IMR-90 (cell line): ENCODE results near the gene PAX8. TPM values are rescaled to one million over a fixed set of nuclear protein-coding genes. Genes with fewer than 3 reads are reported as not detected.

Source experiments
- ATAC-seq: fragments of 200-7000 bp; cut with Tn5 transposase; 2 replicates; pipeline ENCODE4 v1.9.1; 2020; ENCODE audit warnings: low read depth, mild to moderate bottlenecking, moderate library complexity
- BruUV-seq: library from RNA; stranded (reverse); fragments of 400-500 nt; replicated peaks from 2 replicates; lab custom pipeline; 2021; lab: Mats Ljungman, UMichigan
- CTCF ChIA-PET: fragments of 300-600 bp; formaldehyde crosslinking; extraction: SDS; loops from one replicate; lab custom pipeline; 2021; ENCODE audit warnings: antibody characterized with exemption; lab: Yijun Ruan, JAX
- POLR2A ChIA-PET: fragments of 300-600 bp; sonication (Branson Sonifier 250); formaldehyde crosslinking; loops from one replicate; lab custom pipeline; 2022; ENCODE audit warnings: antibody characterized with exemption; ENCODE audit not compliant: unreplicated experiment; lab: Charles Lee
- DNase-seq: peaks from one replicate; pipeline ENCODE4 v3.0.0; 2013
- H2AFZ ChIP-seq: replicated peaks from 2 replicates; pipeline ENCODE3; 2013; ENCODE audit warnings: low read length, mild to moderate bottlenecking; ENCODE audit not compliant: poor library complexity
- H2AK5ac ChIP-seq: 2 replicates; pipeline ENCODE4 v1.6.1; 2013; ENCODE audit warnings: low read depth, low read length, inconsistent platforms
- H2AK9ac ChIP-seq: replicated peaks from 2 replicates; pipeline ENCODE3; 2013; ENCODE audit warnings: mild to moderate bottlenecking, low read depth, low read length, moderate library complexity; ENCODE audit not compliant: poor library complexity
- H2BK120ac ChIP-seq: 2 replicates; pipeline ENCODE4 v1.6.1; 2013; ENCODE audit warnings: low read depth, low read length, inconsistent platforms
- H2BK15ac ChIP-seq: 3 replicates; pipeline ENCODE4 v1.6.1; 2013; ENCODE audit warnings: low read depth, low read length, inconsistent platforms
- H2BK20ac ChIP-seq: 2 replicates; pipeline ENCODE4 v1.6.1; 2013; ENCODE audit warnings: low read depth, mild to moderate bottlenecking, inconsistent platforms, low read length, moderate library complexity
- H2BK5ac ChIP-seq: 2 replicates; pipeline ENCODE4 v1.6.1; 2013; ENCODE audit warnings: mild to moderate bottlenecking, low read depth, low read length, inconsistent platforms; ENCODE audit not compliant: poor library complexity, severe bottlenecking
- H3K14ac ChIP-seq: replicated peaks from 2 replicates; pipeline ENCODE4 v1.6.1; 2013; ENCODE audit warnings: low read depth, low read length, inconsistent platforms
- H3K18ac ChIP-seq: 2 replicates; pipeline ENCODE4 v1.6.1; 2013; ENCODE audit warnings: low read depth, low read length, control low read depth
- H3K23ac ChIP-seq: 2 replicates; pipeline ENCODE4 v1.6.1; 2013; ENCODE audit warnings: low read depth, low read length, inconsistent platforms
- H3K27ac ChIP-seq: 2 replicates; pipeline ENCODE4 v1.5.1; 2013; ENCODE audit warnings: mild to moderate bottlenecking, control low read depth, low read length; ENCODE audit not compliant: insufficient read depth
- H3K27me3 ChIP-seq: 2 replicates; pipeline ENCODE4 v1.6.1; 2013; ENCODE audit warnings: low read length; ENCODE audit not compliant: control insufficient read depth, insufficient read depth
- H3K36me3 ChIP-seq: 2 replicates; pipeline ENCODE4 v1.6.1; 2013; ENCODE audit warnings: low read length, mixed read lengths; ENCODE audit not compliant: control insufficient read depth, insufficient read depth
- H3K4ac ChIP-seq: 2 replicates; pipeline ENCODE4 v1.6.1; 2013; ENCODE audit warnings: low read depth, low read length, inconsistent platforms
- H3K4me1 ChIP-seq: 2 replicates; pipeline ENCODE4 v1.6.1; 2013; ENCODE audit warnings: low read length, mixed read lengths; ENCODE audit not compliant: control insufficient read depth, insufficient read depth
- H3K4me2 ChIP-seq: 2 replicates; pipeline ENCODE4 v1.6.1; 2013; ENCODE audit warnings: low read depth, mild to moderate bottlenecking, control low read depth, low read length, moderate library complexity
- H3K4me3 ChIP-seq: 2 replicates; pipeline ENCODE4 v1.5.1; 2013; ENCODE audit warnings: low read depth, mild to moderate bottlenecking, control low read depth, low read length, moderate library complexity; ENCODE audit not compliant: insufficient read depth
- H3K56ac ChIP-seq: 2 replicates; pipeline ENCODE4 v1.6.1; 2013; ENCODE audit warnings: low read length, inconsistent platforms; ENCODE audit not compliant: insufficient read depth; ENCODE audit errors: extremely low read depth
- H3K79me1 ChIP-seq, 2 experiments: 2 replicates each; pipeline ENCODE4 v1.6.1; 2013; ENCODE audit warnings: low read length in 2 of 2, inconsistent platforms in 1 of 2, low read depth in 1 of 2
- H3K9ac ChIP-seq: 2 replicates; pipeline ENCODE4 v1.6.1; 2013; ENCODE audit warnings: low read depth, low read length, control low read depth
- H3K9me1 ChIP-seq: 2 replicates; pipeline ENCODE4 v1.6.1; 2013; ENCODE audit warnings: low read length, inconsistent platforms; ENCODE audit not compliant: insufficient read depth
- H3K9me3 ChIP-seq: 2 replicates; pipeline ENCODE4 v1.6.1; 2013; ENCODE audit warnings: low read length; ENCODE audit not compliant: control insufficient read depth, insufficient read depth
- H4K20me1 ChIP-seq: 2 replicates; pipeline ENCODE4 v1.6.1; 2013; ENCODE audit warnings: low read length, inconsistent platforms; ENCODE audit not compliant: insufficient read depth
- H4K5ac ChIP-seq: 2 replicates; pipeline ENCODE4 v1.6.1; 2013; ENCODE audit warnings: mild to moderate bottlenecking, low read depth, low read length, control low read depth
- H4K8ac ChIP-seq, 2 experiments: 2 replicates each; pipeline ENCODE4 v1.6.1; 2013; ENCODE audit warnings: low read depth in 2 of 2, low read length in 2 of 2, control low read depth in 1 of 2, inconsistent platforms in 1 of 2
- H4K91ac ChIP-seq: 2 replicates; pipeline ENCODE4 v1.6.1; 2013; ENCODE audit warnings: low read depth, low read length, inconsistent platforms; ENCODE audit not compliant: insufficient read depth
- BHLHE40 ChIP-seq: fragments of 150-350 bp; IDR thresholded peaks from 2 replicates; pipeline ENCODE4 v1.6.1; 2016; ENCODE audit warnings: mild to moderate bottlenecking, low read depth, low read length
- CHD1 ChIP-seq: IDR thresholded peaks from 2 replicates; pipeline ENCODE4 v1.6.1; 2012; ENCODE audit warnings: low read depth, low read length, improper control_type of control experiment
- CTCF ChIP-seq: conservative IDR thresholded peaks from 2 replicates; pipeline ENCODE4 v1.5.1; 2012; ENCODE audit warnings: mild to moderate bottlenecking, low read depth, low read length, improper control_type of control experiment
- ELK1 ChIP-seq: fragments of 150-350 bp; IDR thresholded peaks from 2 replicates; pipeline ENCODE4 v1.6.1; 2016; ENCODE audit warnings: low read depth, mild to moderate bottlenecking, low read length, moderate library complexity, borderline replicate concordance
- FOS ChIP-seq: fragments of 150-350 bp; IDR thresholded peaks from 2 replicates; pipeline ENCODE4 v1.6.1; 2016; ENCODE audit warnings: low read depth, low read length
- MAFK ChIP-seq: IDR thresholded peaks from 2 replicates; pipeline ENCODE4 v1.6.1; 2012; ENCODE audit warnings: low read depth, low read length, improper control_type of control experiment
- MAZ ChIP-seq: IDR thresholded peaks from 2 replicates; pipeline ENCODE4 v1.6.1; 2012; ENCODE audit warnings: low read depth, mild to moderate bottlenecking, low read length, improper control_type of control experiment, moderate library complexity, borderline replicate concordance
- MXI1 ChIP-seq: IDR thresholded peaks from 2 replicates; pipeline ENCODE4 v1.6.1; 2012; ENCODE audit warnings: low read depth, mild to moderate bottlenecking, low read length, moderate library complexity, borderline replicate concordance
- NFE2L2 ChIP-seq: fragments of 150-350 bp; IDR thresholded peaks from 2 replicates; pipeline ENCODE4 v1.6.1; 2016; ENCODE audit warnings: low read depth, mild to moderate bottlenecking, low read length
- POLR2A ChIP-seq: IDR thresholded peaks from 2 replicates; pipeline ENCODE4 v1.6.1; 2012; ENCODE audit warnings: mild to moderate bottlenecking, low read depth, low read length
- RAD21 ChIP-seq: IDR thresholded peaks from 2 replicates; pipeline ENCODE4 v1.6.1; 2012; ENCODE audit warnings: low read length, improper control_type of control experiment
- RCOR1 ChIP-seq: IDR thresholded peaks from 2 replicates; pipeline ENCODE4 v1.6.1; 2012; ENCODE audit warnings: mild to moderate bottlenecking, low read length, improper control_type of control experiment; ENCODE audit not compliant: insufficient replicate concordance
- SMC3 ChIP-seq: fragments of 150-350 bp; IDR thresholded peaks from 2 replicates; pipeline ENCODE4 v1.6.1; 2016; ENCODE audit warnings: low read depth, mild to moderate bottlenecking, antibody characterized with exemption, low read length, moderate library complexity
- USF2 ChIP-seq: fragments of 150-350 bp; IDR thresholded peaks from 2 replicates; pipeline ENCODE4 v1.6.1; 2017; ENCODE audit warnings: mild to moderate bottlenecking, antibody characterized with exemption, low read length, low read depth
- WGBS, 2 experiments: methylation state at CpG; one replicate each; pipeline versions ENCODE4 v1.1.5 to v1.1.7; 2013; ENCODE audit warnings: missing lambda C conversion rate in 2 of 2; ENCODE audit not compliant: insufficient read length in 1 of 2; ENCODE audit errors: extremely low coverage in 2 of 2; 5-methylcytosine and 5-hydroxymethylcytosine counted together
- dilution Hi-C: fragments of 300-500 bp; cut with HindIII; formaldehyde crosslinking; loops from one replicate; pipeline ENCODE4 v1.14.3; 2018; ENCODE audit warnings: low sequenced_read_pairs; ENCODE audit not compliant: unreplicated experiment
- in situ Hi-C: fragments of 300-500 bp; cut with MboI; formaldehyde crosslinking; loops from 3 replicates; pipeline ENCODE4 v1.14.3; 2019; ENCODE audit warnings: low sequenced_read_pairs, inconsistent platforms, mixed read lengths
- intact Hi-C: fragments of 100-400 bp; cut with micrococcal nuclease; formaldehyde crosslinking; loops from 2 replicates; pipeline ENCODE4 v1.10.0; 2022
- polyA plus RNA-seq, 3 experiments: library from polyadenylated mRNA; depleted of rRNA; stranded (reverse); fragments of >200 nt; gene quantifications; 2 replicates each; pipeline ENCODE4 v1.2.3, GENCODE V29; 2012; ENCODE audit warnings: low replicate concordance in 1 of 3
- total RNA-seq: library from RNA; depleted of rRNA; stranded (reverse); fragments of >200 nt; gene quantifications from 2 replicates; pipeline ENCODE4 v1.2.3, GENCODE V29; 2012

PAX8 gene
- total and polyA plus RNA-seq, 2 of the 4 experiments (the other 2 are of a cell fraction): 0.18 to 1.5 TPM

- dilution Hi-C loops: no loop called here
- BruUV-seq: no TSS peak
- Histone ChIP-seq H3K9me3 (no peaks in the 10 kb centered on the region), H3K18ac (no peak overlapping the region), H3K14ac (no peak overlapping the region), H2BK15ac (no peak overlapping the region), H3K36me3 (no peaks in the 10 kb centered on the region), H3K9me1 (no peaks in the 10 kb centered on the region), H3K27me3 (peaks cover 12% of the 10 kb centered on the region; the same call in 1 of the 2 replicates), H4K8ac (no peak overlapping the region), H3K56ac (no peak overlapping the region), H4K5ac (no peak overlapping the region), H3K23ac (no peak overlapping the region), H3K4ac (no peak overlapping the region), H2BK5ac (no peak overlapping the region), H2AFZ (no peak overlapping the region), H3K79me1 (no peaks in the 10 kb centered on the region), H2AK5ac (no peak overlapping the region), H2BK120ac (no peak overlapping the region), H3K4me2 (no peak overlapping the region), H3K4me1 (no peaks in the 10 kb centered on the region), H2AK9ac (no peak overlapping the region), H4K20me1 (no peaks in the 10 kb centered on the region), H3K4me3 (no peak overlapping the region), H2BK20ac (no peak overlapping the region), H3K9ac (no peak overlapping the region), H3K27ac (no peak overlapping the region), H4K91ac (no peak overlapping the region)
- ChIA-PET POLR2A (no interaction called here), CTCF (no interaction called here)
- no peak for ATAC-seq
- in situ Hi-C loops: no loop called here
- TF ChIP-seq POLR2A: no peak
- TF ChIP-seq MAZ: no peak
- TF ChIP-seq ELK1: no peak
- TF ChIP-seq RCOR1: no peak
- no peak for TF ChIP-seq CHD1
- no peak for TF ChIP-seq NFE2L2
- TF ChIP-seq SMC3: no peak
- TF ChIP-seq CTCF: no peak
- TF ChIP-seq RAD21: no peak
- no peak for TF ChIP-seq BHLHE40
- no peak for TF ChIP-seq MXI1
- no peak for TF ChIP-seq MAFK
- TF ChIP-seq FOS: no peak
- no peak for TF ChIP-seq USF2
- no peak for DNase-seq
- WGBS, 2 experiments: no CpG with 5 or more reads among the region's 6 CpGs
- intact Hi-C loops: no loop called here
Observed at GRCh38 chr2:113187771-113188170, 91.0 kb downstream of the PAX8 start.
